HFFc6 (cell line): ENCODE measurements around the gene PCDHB7. TPM values are rescaled to one million over a fixed set of nuclear protein-coding genes. Genes with fewer than 3 reads are reported as not detected.
"Not testable (repeated sequence)": the region's sequence is repeated elsewhere in the genome, so short reads cannot be mapped to it uniquely, and the experiment has no call there.

Experiments used
- DNase-seq: peaks from one replicate; pipeline ENCODE4 v3.0.0-alpha.2; 2018
- H3K27ac Mint-ChIP-seq: 2 replicates; pipeline ENCODE4 v1.8.0; 2020; ENCODE audit warnings: mild to moderate bottlenecking, mixed read lengths
- H3K27me3 Mint-ChIP-seq: 2 replicates; pipeline ENCODE4 v1.8.0; 2021; ENCODE audit warnings: mild to moderate bottlenecking, moderate library complexity, mixed read lengths; ENCODE audit not compliant: insufficient read depth
- H3K36me3 Mint-ChIP-seq: 2 replicates; pipeline ENCODE4 v1.8.0; 2021; ENCODE audit warnings: low read depth, mixed read lengths
- H3K4me1 Mint-ChIP-seq: 2 replicates; pipeline ENCODE4 v1.8.0; 2020; ENCODE audit warnings: low read depth, mixed read lengths
- H3K4me3 Mint-ChIP-seq: 2 replicates; pipeline ENCODE4 v1.8.0; 2020; ENCODE audit warnings: mild to moderate bottlenecking, moderate library complexity, mixed read lengths
- H3K9me3 Mint-ChIP-seq: 2 replicates; pipeline ENCODE4 v1.8.0; 2020; ENCODE audit warnings: mild to moderate bottlenecking, mixed read lengths
- CTCF ChIP-seq: fragments of 200-600 bp; sonication (generic); IDR thresholded peaks from 2 replicates; pipeline ENCODE4 v1.5.0; 2021; ENCODE audit warnings: antibody characterized with exemption, mild to moderate bottlenecking
- total RNA-seq, 6 experiments: library from RNA; stranded (reverse); fragmentation: NEBNext Ultra II Directional; extraction: Animal tissue kit (Norgen Biotek cat#: 25700); gene quantifications; 2 replicates in 1 of 6; 3 replicates in 5 of 6; pipeline ENCODE4 v1.2.3, GENCODE V29; 2021

PCDHB7 gene
- total RNA-seq, 6 experiments from 2014 or later: 0.38 to 0.97 (median 0.46) TPM

DNA sequence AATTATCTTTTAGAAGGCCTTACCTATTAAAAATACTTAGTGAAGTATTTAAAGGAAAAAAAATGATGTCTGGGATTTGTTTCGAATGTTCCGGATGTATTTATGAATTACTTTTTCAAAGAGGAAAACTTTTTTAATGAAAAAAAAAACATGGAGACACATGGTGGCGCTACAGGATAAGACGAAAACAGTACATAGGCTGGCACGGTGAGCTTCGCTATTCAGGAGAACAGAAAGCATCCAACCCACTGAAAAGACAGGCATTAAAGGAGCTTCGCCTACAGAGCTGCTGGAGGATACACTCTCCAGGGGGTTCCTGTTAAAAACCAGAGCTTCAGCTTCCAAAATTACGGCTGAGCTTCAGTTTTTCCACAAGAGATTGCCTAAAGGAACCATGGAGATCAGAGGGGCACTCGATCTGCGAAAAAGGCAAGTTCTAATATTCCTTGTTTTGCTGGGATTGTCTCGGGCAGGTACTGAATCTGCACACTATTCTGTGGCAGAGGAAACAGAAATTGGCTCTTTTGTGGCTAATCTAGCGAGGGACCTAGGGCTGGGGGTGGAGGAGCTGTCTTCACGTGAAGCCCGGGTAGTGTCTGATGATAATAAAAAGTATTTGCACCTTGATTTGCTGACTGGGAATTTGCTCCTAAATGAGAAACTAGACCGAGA is 50.8 kb downstream of the PCDHB7 start, which contains the start of gene PCDHB14:
Gene PCDHB14 (plus strand): TSS at position 232 of the 672 bp plus-strand sequence. CDS start 163 bp downstream, at position 395.
- H3K4me3 Mint-ChIP-seq: peak within 1 kb of the TSS; percentile 90
- H3K4me1 Mint-ChIP-seq: peaks cover 12% of the 10 kb centered on the region
- peak; percentile 77 for TF ChIP-seq CTCF
- H3K27ac Mint-ChIP-seq: no peak within 1 kb of the TSS; the same call in 1 of the 2 replicates
- peak; percentile 62 for DNase-seq
- peaks cover 6% of the 10 kb centered on the region for H3K27me3 Mint-ChIP-seq
- H3K36me3 Mint-ChIP-seq: peaks cover 9% of the 10 kb centered on the region; the same call in 1 of the 2 replicates
- peaks cover 31% of the 10 kb centered on the region for H3K9me3 Mint-ChIP-seq

DNA sequence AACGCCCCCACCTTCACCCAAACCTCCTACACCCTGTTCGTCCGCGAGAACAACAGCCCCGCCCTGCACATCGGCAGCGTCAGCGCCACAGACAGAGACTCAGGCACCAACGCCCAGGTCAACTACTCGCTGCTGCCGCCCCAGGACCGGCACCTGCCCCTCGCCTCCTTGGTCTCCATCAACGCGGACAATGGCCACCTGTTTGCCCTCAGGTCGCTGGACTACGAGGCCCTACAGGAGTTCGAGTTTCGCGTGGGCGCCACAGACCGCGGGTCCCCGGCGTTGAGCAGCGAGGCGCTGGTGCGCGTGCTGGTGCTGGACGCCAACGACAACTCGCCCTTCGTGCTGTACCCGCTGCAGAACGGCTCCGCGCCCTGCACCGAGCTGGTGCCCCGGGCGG is 52.4 kb downstream of the PCDHB7 start:
- not testable (repeated sequence) for H3K27ac Mint-ChIP-seq, H3K27me3 Mint-ChIP-seq, H3K36me3 Mint-ChIP-seq, DNase-seq
- peaks cover 12% of the 10 kb centered on the region for H3K4me1 Mint-ChIP-seq
- H3K9me3 Mint-ChIP-seq: peaks cover 20% of the 10 kb centered on the region
- peak overlapping the region; percentile 34; the same call in 1 of the 2 replicates for H3K4me3 Mint-ChIP-seq

DNA sequence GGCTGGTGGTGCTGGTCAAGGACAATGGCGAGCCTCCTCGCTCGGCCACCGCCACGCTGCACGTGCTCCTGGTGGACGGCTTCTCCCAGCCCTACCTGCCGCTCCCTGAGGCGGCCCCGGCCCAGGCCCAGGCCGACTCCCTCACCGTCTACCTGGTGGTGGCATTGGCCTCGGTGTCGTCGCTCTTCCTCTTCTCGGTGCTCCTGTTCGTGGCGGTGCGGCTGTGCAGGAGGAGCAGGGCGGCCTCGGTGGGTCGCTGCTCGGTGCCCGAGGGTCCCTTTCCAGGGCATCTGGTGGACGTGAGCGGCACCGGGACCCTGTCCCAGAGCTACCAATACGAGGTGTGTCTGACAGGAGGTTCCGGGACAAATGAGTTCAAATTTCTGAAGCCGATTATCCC is 53.0 kb downstream of the PCDHB7 start:
- not testable (repeated sequence) for H3K4me3 Mint-ChIP-seq, H3K36me3 Mint-ChIP-seq, H3K27ac Mint-ChIP-seq, DNase-seq, H3K27me3 Mint-ChIP-seq
- Mint-ChIP-seq H3K4me1 (peaks cover 12% of the 10 kb centered on the region), H3K9me3 (peaks cover 16% of the 10 kb centered on the region)

Other genes starting within 250 kb of the PCDHB7 start
- not detected for gene PCDHAC1, start 246.3 kb upstream of the PCDHB7 start, total RNA-seq
- gene PCDHAC2, start 206.2 kb upstream of the PCDHB7 start, total RNA-seq: not detected
- not detected for gene PCDHB1, start 121.3 kb upstream of the PCDHB7 start, total RNA-seq
- gene PCDHB2, start 78.0 kb upstream of the PCDHB7 start, total RNA-seq: 1 to 10 TPM; 4.1 to 8.6 (median 5.3) TPM
- gene PCDHB3, start 72.2 kb upstream of the PCDHB7 start, total RNA-seq: under 1 TPM; 0.20 to 0.36 (median 0.30) TPM
- under 1 TPM; 0.24 to 0.80 (median 0.51) TPM for gene PCDHB4, start 50.8 kb upstream of the PCDHB7 start, total RNA-seq
- gene PCDHB5, start 37.4 kb upstream of the PCDHB7 start, total RNA-seq: under 1 TPM; 0.08 to 0.43 (median 0.23) TPM
- gene PCDHB6, start 22.6 kb upstream of the PCDHB7 start, total RNA-seq: under 1 TPM; 0.14 to 0.94 (median 0.70) TPM
- 1 to 10 TPM in 4 of 6 experiments, under 1 TPM in 2; 0.88 to 2.9 (median 2.1) TPM for gene PCDHB8, start 5.1 kb downstream of the PCDHB7 start, total RNA-seq
- gene PCDHB16, start 9.7 kb downstream of the PCDHB7 start, total RNA-seq: 1 to 10 TPM; 1.7 to 4.0 (median 3.5) TPM
- 1 to 10 TPM; 1.0 to 2.5 (median 1.6) TPM for gene PCDHB9, start 14.5 kb downstream of the PCDHB7 start, total RNA-seq
- 1 to 10 TPM in 4 of 6 experiments, under 1 TPM in 2; 0.78 to 1.3 (median 1.1) TPM for gene PCDHB10, start 19.7 kb downstream of the PCDHB7 start, total RNA-seq
- gene PCDHB11, start 27.0 kb downstream of the PCDHB7 start, total RNA-seq: under 1 TPM; 0.33 to 0.54 (median 0.47) TPM
- gene PCDHB12, start 36.1 kb downstream of the PCDHB7 start, total RNA-seq: under 1 TPM; 0.51 to 0.83 (median 0.63) TPM
- 1 to 10 TPM; 3.0 to 4.5 (median 3.8) TPM for gene PCDHB13, start 41.3 kb downstream of the PCDHB7 start, total RNA-seq
- gene PCDHB14, start 50.7 kb downstream of the PCDHB7 start, total RNA-seq: 1 to 10 TPM; 1.8 to 3.5 (median 2.7) TPM
- 1 to 10 TPM in 3 of 6 experiments, under 1 TPM in 3; 0.45 to 1.4 (median 0.99) TPM for gene PCDHB15, start 72.8 kb downstream of the PCDHB7 start, total RNA-seq
- gene SLC25A2, start 131.4 kb downstream of the PCDHB7 start, total RNA-seq: under 1 TPM in 1 of 6 experiments, not detected in 5; 0.17 TPM
- 10 to 100 TPM; 72.7 to 98.9 (median 74.8) TPM for gene TAF7, start 148.1 kb downstream of the PCDHB7 start, total RNA-seq
- gene PCDHGA1, start 157.9 kb downstream of the PCDHB7 start, total RNA-seq: 1 to 10 TPM in 4 of 6 experiments, under 1 TPM in 2; 0.91 to 1.6 (median 1.2) TPM
- 1 to 10 TPM; 1.3 to 3.7 (median 1.5) TPM for gene PCDHGA2, start 166.1 kb downstream of the PCDHB7 start, total RNA-seq
- 10 to 100 TPM in 1 of 6 experiments, 1 to 10 TPM in 5; 1.9 to 10.2 (median 2.7) TPM for gene PCDHGA3, start 171.2 kb downstream of the PCDHB7 start, total RNA-seq
- gene PCDHGB1, start 177.5 kb downstream of the PCDHB7 start, total RNA-seq: 1 to 10 TPM; 2.6 to 4.5 (median 3.4) TPM
- 1 to 10 TPM; 3.6 to 6.3 (median 5.2) TPM for gene PCDHGA4, start 182.4 kb downstream of the PCDHB7 start, total RNA-seq
- 10 to 100 TPM in 1 of 6 experiments, 1 to 10 TPM in 5; 4.4 to 10.3 (median 5.5) TPM for gene PCDHGB2, start 187.3 kb downstream of the PCDHB7 start, total RNA-seq
- gene PCDHGA5, start 191.5 kb downstream of the PCDHB7 start, total RNA-seq: 1 to 10 TPM in 3 of 6 experiments, under 1 TPM in 3; 0.74 to 1.8 (median 1.0) TPM
- 1 to 10 TPM; 3.9 to 4.5 (median 4.3) TPM for gene PCDHGB3, start 197.6 kb downstream of the PCDHB7 start, total RNA-seq
- 1 to 10 TPM; 1.8 to 2.8 (median 2.8) TPM for gene PCDHGA6, start 201.2 kb downstream of the PCDHB7 start, total RNA-seq
- gene PCDHGA7, start 210.1 kb downstream of the PCDHB7 start, total RNA-seq: 10 to 100 TPM in 4 of 6 experiments, 1 to 10 TPM in 2; 2.4 to 12.5 (median 11.6) TPM
- gene PCDHGB4, start 215.1 kb downstream of the PCDHB7 start, total RNA-seq: 10 to 100 TPM in 4 of 6 experiments, 1 to 10 TPM in 2; 2.4 to 19.6 (median 16.6) TPM
- 1 to 10 TPM in 1 of 6 experiments, under 1 TPM in 5; 0.52 to 1.0 (median 0.90) TPM for gene PCDHGA8, start 220.0 kb downstream of the PCDHB7 start, total RNA-seq
- 10 to 100 TPM in 2 of 6 experiments, 1 to 10 TPM in 4; 8.8 to 14.6 (median 9.6) TPM for gene PCDHGB5, start 225.3 kb downstream of the PCDHB7 start, total RNA-seq
- gene PCDHGA9, start 230.1 kb downstream of the PCDHB7 start, total RNA-seq: 1 to 10 TPM in 2 of 6 experiments, under 1 TPM in 4; 0.69 to 1.6 (median 0.88) TPM
- 1 to 10 TPM in 4 of 6 experiments, under 1 TPM in 2; 0.79 to 1.4 (median 1.1) TPM for gene PCDHGB6, start 235.4 kb downstream of the PCDHB7 start, total RNA-seq
- 1 to 10 TPM in 1 of 6 experiments, under 1 TPM in 5; 0.61 to 1.3 (median 0.78) TPM for gene PCDHGA10, start 240.3 kb downstream of the PCDHB7 start, total RNA-seq
- gene PCDHGB7, start 245.0 kb downstream of the PCDHB7 start, total RNA-seq: 10 to 100 TPM in 2 of 6 experiments, 1 to 10 TPM in 4; 5.8 to 21.7 (median 6.8) TPM
- 10 to 100 TPM in 3 of 6 experiments, 1 to 10 TPM in 3; 2.3 to 11.4 (median 9.8) TPM for gene PCDHGA11, start 248.4 kb downstream of the PCDHB7 start, total RNA-seq